IMR-90 (cell line): ENCODE results near the gene SOSTDC1. TPM values are rescaled to one million over a fixed set of nuclear protein-coding genes. Genes with fewer than 3 reads are reported as not detected.

Experiments
- ATAC-seq: fragments of 200-7000 bp; cut with Tn5 transposase; 2 replicates; pipeline ENCODE4 v1.9.1; 2020; ENCODE audit warnings: low read depth, mild to moderate bottlenecking, moderate library complexity
- BruUV-seq: library from RNA; stranded (reverse); fragments of 400-500 nt; replicated peaks from 2 replicates; lab custom pipeline; 2021; lab: Mats Ljungman, UMichigan
- CTCF ChIA-PET: fragments of 300-600 bp; formaldehyde crosslinking; extraction: SDS; loops from one replicate; lab custom pipeline; 2021; ENCODE audit warnings: antibody characterized with exemption; lab: Yijun Ruan, JAX
- POLR2A ChIA-PET: fragments of 300-600 bp; sonication (Branson Sonifier 250); formaldehyde crosslinking; loops from one replicate; lab custom pipeline; 2022; ENCODE audit warnings: antibody characterized with exemption; ENCODE audit not compliant: unreplicated experiment; lab: Charles Lee
- DNase-seq: peaks from one replicate; pipeline ENCODE4 v3.0.0; 2013
- H2AFZ ChIP-seq: replicated peaks from 2 replicates; pipeline ENCODE3; 2013; ENCODE audit warnings: low read length, mild to moderate bottlenecking; ENCODE audit not compliant: poor library complexity
- H2AK5ac ChIP-seq: 2 replicates; pipeline ENCODE4 v1.6.1; 2013; ENCODE audit warnings: low read depth, low read length, inconsistent platforms
- H2AK9ac ChIP-seq: replicated peaks from 2 replicates; pipeline ENCODE3; 2013; ENCODE audit warnings: mild to moderate bottlenecking, low read depth, low read length, moderate library complexity; ENCODE audit not compliant: poor library complexity
- H2BK120ac ChIP-seq: 2 replicates; pipeline ENCODE4 v1.6.1; 2013; ENCODE audit warnings: low read depth, low read length, inconsistent platforms
- H2BK15ac ChIP-seq: 3 replicates; pipeline ENCODE4 v1.6.1; 2013; ENCODE audit warnings: low read depth, low read length, inconsistent platforms
- H2BK20ac ChIP-seq: 2 replicates; pipeline ENCODE4 v1.6.1; 2013; ENCODE audit warnings: low read depth, mild to moderate bottlenecking, inconsistent platforms, low read length, moderate library complexity
- H2BK5ac ChIP-seq: 2 replicates; pipeline ENCODE4 v1.6.1; 2013; ENCODE audit warnings: mild to moderate bottlenecking, low read depth, low read length, inconsistent platforms; ENCODE audit not compliant: poor library complexity, severe bottlenecking
- H3K14ac ChIP-seq: replicated peaks from 2 replicates; pipeline ENCODE4 v1.6.1; 2013; ENCODE audit warnings: low read depth, low read length, inconsistent platforms
- H3K18ac ChIP-seq: 2 replicates; pipeline ENCODE4 v1.6.1; 2013; ENCODE audit warnings: low read depth, low read length, control low read depth
- H3K23ac ChIP-seq: 2 replicates; pipeline ENCODE4 v1.6.1; 2013; ENCODE audit warnings: low read depth, low read length, inconsistent platforms
- H3K27ac ChIP-seq: 2 replicates; pipeline ENCODE4 v1.5.1; 2013; ENCODE audit warnings: mild to moderate bottlenecking, control low read depth, low read length; ENCODE audit not compliant: insufficient read depth
- H3K27me3 ChIP-seq: 2 replicates; pipeline ENCODE4 v1.6.1; 2013; ENCODE audit warnings: low read length; ENCODE audit not compliant: control insufficient read depth, insufficient read depth
- H3K36me3 ChIP-seq: 2 replicates; pipeline ENCODE4 v1.6.1; 2013; ENCODE audit warnings: low read length, mixed read lengths; ENCODE audit not compliant: control insufficient read depth, insufficient read depth
- H3K4ac ChIP-seq: 2 replicates; pipeline ENCODE4 v1.6.1; 2013; ENCODE audit warnings: low read depth, low read length, inconsistent platforms
- H3K4me1 ChIP-seq: 2 replicates; pipeline ENCODE4 v1.6.1; 2013; ENCODE audit warnings: low read length, mixed read lengths; ENCODE audit not compliant: control insufficient read depth, insufficient read depth
- H3K4me2 ChIP-seq: 2 replicates; pipeline ENCODE4 v1.6.1; 2013; ENCODE audit warnings: low read depth, mild to moderate bottlenecking, control low read depth, low read length, moderate library complexity
- H3K4me3 ChIP-seq: 2 replicates; pipeline ENCODE4 v1.5.1; 2013; ENCODE audit warnings: low read depth, mild to moderate bottlenecking, control low read depth, low read length, moderate library complexity; ENCODE audit not compliant: insufficient read depth
- H3K56ac ChIP-seq: 2 replicates; pipeline ENCODE4 v1.6.1; 2013; ENCODE audit warnings: low read length, inconsistent platforms; ENCODE audit not compliant: insufficient read depth; ENCODE audit errors: extremely low read depth
- H3K79me1 ChIP-seq, 2 experiments: 2 replicates each; pipeline ENCODE4 v1.6.1; 2013; ENCODE audit warnings: low read length in 2 of 2, inconsistent platforms in 1 of 2, low read depth in 1 of 2
- H3K9ac ChIP-seq: 2 replicates; pipeline ENCODE4 v1.6.1; 2013; ENCODE audit warnings: low read depth, low read length, control low read depth
- H3K9me1 ChIP-seq: 2 replicates; pipeline ENCODE4 v1.6.1; 2013; ENCODE audit warnings: low read length, inconsistent platforms; ENCODE audit not compliant: insufficient read depth
- H3K9me3 ChIP-seq: 2 replicates; pipeline ENCODE4 v1.6.1; 2013; ENCODE audit warnings: low read length; ENCODE audit not compliant: control insufficient read depth, insufficient read depth
- H4K20me1 ChIP-seq: 2 replicates; pipeline ENCODE4 v1.6.1; 2013; ENCODE audit warnings: low read length, inconsistent platforms; ENCODE audit not compliant: insufficient read depth
- H4K5ac ChIP-seq: 2 replicates; pipeline ENCODE4 v1.6.1; 2013; ENCODE audit warnings: mild to moderate bottlenecking, low read depth, low read length, control low read depth
- H4K8ac ChIP-seq, 2 experiments: 2 replicates each; pipeline ENCODE4 v1.6.1; 2013; ENCODE audit warnings: low read depth in 2 of 2, low read length in 2 of 2, control low read depth in 1 of 2, inconsistent platforms in 1 of 2
- H4K91ac ChIP-seq: 2 replicates; pipeline ENCODE4 v1.6.1; 2013; ENCODE audit warnings: low read depth, low read length, inconsistent platforms; ENCODE audit not compliant: insufficient read depth
- FOS ChIP-seq: fragments of 150-350 bp; IDR thresholded peaks from 2 replicates; pipeline ENCODE4 v1.6.1; 2016; ENCODE audit warnings: low read depth, low read length
- WGBS, 2 experiments: methylation state at CpG; one replicate each; pipeline versions ENCODE4 v1.1.5 to v1.1.7; 2013; ENCODE audit warnings: missing lambda C conversion rate in 2 of 2; ENCODE audit not compliant: insufficient read length in 1 of 2; ENCODE audit errors: extremely low coverage in 2 of 2; 5-methylcytosine and 5-hydroxymethylcytosine counted together
- dilution Hi-C: fragments of 300-500 bp; cut with HindIII; formaldehyde crosslinking; loops from one replicate; pipeline ENCODE4 v1.14.3; 2018; ENCODE audit warnings: low sequenced_read_pairs; ENCODE audit not compliant: unreplicated experiment
- in situ Hi-C: fragments of 300-500 bp; cut with MboI; formaldehyde crosslinking; loops from 3 replicates; pipeline ENCODE4 v1.14.3; 2019; ENCODE audit warnings: low sequenced_read_pairs, inconsistent platforms, mixed read lengths
- intact Hi-C: fragments of 100-400 bp; cut with micrococcal nuclease; formaldehyde crosslinking; loops from 2 replicates; pipeline ENCODE4 v1.10.0; 2022
- polyA plus RNA-seq, 3 experiments: library from polyadenylated mRNA; depleted of rRNA; stranded (reverse); fragments of >200 nt; gene quantifications; 2 replicates each; pipeline ENCODE4 v1.2.3, GENCODE V29; 2012; ENCODE audit warnings: low replicate concordance in 1 of 3
- total RNA-seq: library from RNA; depleted of rRNA; stranded (reverse); fragments of >200 nt; gene quantifications from 2 replicates; pipeline ENCODE4 v1.2.3, GENCODE V29; 2012

SOSTDC1 gene
- total and polyA plus RNA-seq, 2 of the 4 experiments (the other 2 are of a cell fraction): 0.07 TPM; not detected in 1

DNA sequence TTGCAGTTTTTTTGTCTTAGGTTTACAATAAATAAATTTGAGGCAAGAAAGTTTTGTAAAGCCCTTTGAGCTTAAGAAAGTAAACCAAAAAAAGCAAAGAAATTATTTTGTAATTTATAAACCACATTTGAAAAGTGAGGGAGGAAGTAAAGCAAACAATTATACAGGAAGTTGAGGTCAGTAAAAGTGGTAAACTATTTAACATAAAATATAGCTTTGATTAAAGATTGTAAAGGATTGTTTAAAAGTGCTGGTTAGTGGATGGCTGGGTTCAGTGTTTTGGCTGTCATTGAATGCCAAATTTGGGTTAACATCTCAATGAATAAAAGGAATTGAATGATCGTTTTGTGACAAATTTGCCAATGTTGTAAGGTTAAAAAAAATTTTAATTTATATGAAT is 9.9 kb downstream of the SOSTDC1 start:
- no peak overlapping the region for H2AFZ ChIP-seq
- ATAC-seq (no peak), DNase-seq (no peak)
- peaks cover 1% of the 10 kb centered on the region for H3K9me1 ChIP-seq
- no TSS peak for BruUV-seq
- no peaks in the 10 kb centered on the region for H3K79me1 ChIP-seq
- no peak overlapping the region for H2AK5ac ChIP-seq
- H3K27ac ChIP-seq: no peak overlapping the region
- H3K36me3 ChIP-seq: no peaks in the 10 kb centered on the region
- H3K27me3 ChIP-seq: no peaks in the 10 kb centered on the region
- no CpG with 5 or more reads among the region's 1 CpG for WGBS, 2 experiments
- H3K14ac ChIP-seq: no peak overlapping the region
- H3K4me2 ChIP-seq: no peak overlapping the region
- no peak for TF ChIP-seq FOS
- no peak overlapping the region for H3K9ac ChIP-seq
- peaks cover under 1% of the 10 kb centered on the region; the same call in 1 of the 2 replicates for H3K4me1 ChIP-seq
- H4K20me1 ChIP-seq: no peaks in the 10 kb centered on the region
- H2BK20ac ChIP-seq: no peak overlapping the region
- dilution Hi-C loops: no loop called here
- no peaks in the 10 kb centered on the region for H3K9me3 ChIP-seq
- no peak overlapping the region for H2BK15ac ChIP-seq
- no peak overlapping the region for H3K23ac ChIP-seq
- in situ Hi-C loops: no loop called here
- ChIA-PET POLR2A (no interaction called here), CTCF (interaction anchor here (0.6 kb wide), 2 partner anchors 49 to 51 kb away, joined by 3 read pairs; no protein-coding TSS in a partner anchor)
- H3K18ac ChIP-seq: no peak overlapping the region
- no peak overlapping the region for H3K4ac ChIP-seq
- H4K8ac ChIP-seq: no peak overlapping the region
- intact Hi-C loops: no loop called here
- H4K5ac ChIP-seq: no peak overlapping the region
- H3K56ac ChIP-seq: no peak overlapping the region
- no peak overlapping the region for H2BK120ac ChIP-seq
- H3K4me3 ChIP-seq: no peak overlapping the region
- H2BK5ac ChIP-seq: no peak overlapping the region
- no peak overlapping the region for H2AK9ac ChIP-seq
- no peak overlapping the region for H4K91ac ChIP-seq
